Nephron progenitor cell (in vitro differentiated cells): ENCODE data around the gene HMGXB4.

ENCODE experiments used
- DNase-seq: peaks from one replicate; pipeline ENCODE4 v3.0.0; 2021
- H3K27ac Mint-ChIP-seq: 2 replicates; pipeline ENCODE4 v1.8.0; 2021; ENCODE audit warnings: mild to moderate bottlenecking, moderate library complexity, mixed read lengths
- H3K27me3 Mint-ChIP-seq: 2 replicates; pipeline ENCODE4 v1.8.0; 2021; ENCODE audit warnings: mild to moderate bottlenecking, low read depth, mixed read lengths; ENCODE audit not compliant: poor library complexity
- H3K36me3 Mint-ChIP-seq: 2 replicates; pipeline ENCODE4 v1.8.0; 2021; ENCODE audit warnings: low read depth, mixed read lengths
- H3K4me1 Mint-ChIP-seq: 2 replicates; pipeline ENCODE4 v1.8.0; 2021; ENCODE audit warnings: mixed read lengths
- H3K4me3 Mint-ChIP-seq: 2 replicates; pipeline ENCODE4 v1.8.0; 2021; ENCODE audit warnings: mild to moderate bottlenecking, moderate library complexity, mixed read lengths
- H3K9me3 Mint-ChIP-seq: 2 replicates; pipeline ENCODE4 v1.8.0; 2021; ENCODE audit warnings: mild to moderate bottlenecking, moderate library complexity, mixed read lengths
- CTCF ChIP-seq: fragments of 200-600 bp; sonication (generic); IDR thresholded peaks from 2 replicates; pipeline ENCODE4 v1.5.0; 2021; ENCODE audit warnings: antibody characterized with exemption

Gene HMGXB4

GRCh38 chr22:35250156-35250555, 7.1 kb upstream of the HMGXB4 start:
- H3K27me3 Mint-ChIP-seq: peaks cover 6% of the 10 kb centered on the region
- H3K4me1 Mint-ChIP-seq: peaks cover 5% of the 10 kb centered on the region

DNA sequence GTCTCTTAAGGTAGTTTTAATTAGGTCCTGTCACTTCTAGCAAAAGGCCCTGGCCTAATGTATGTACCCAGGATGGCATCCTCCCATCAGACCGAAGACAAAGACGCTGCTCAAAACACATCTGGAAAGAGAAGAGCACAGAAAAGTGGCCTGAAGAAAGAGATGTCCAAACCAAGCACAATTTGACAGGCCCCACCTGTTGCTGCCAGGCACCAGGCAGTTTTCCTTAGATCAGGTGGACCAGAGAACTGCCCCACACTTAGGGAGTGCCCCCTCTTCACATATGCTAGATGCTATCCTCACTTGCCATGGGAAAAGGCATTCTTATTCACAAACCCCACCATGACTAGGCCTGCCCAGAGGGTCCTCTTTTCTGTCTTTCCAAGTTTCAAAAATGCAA, 3.3 kb upstream of the HMGXB4 start:
- peaks cover 3% of the 10 kb centered on the region for H3K27me3 Mint-ChIP-seq
- peaks cover 12% of the 10 kb centered on the region for H3K36me3 Mint-ChIP-seq
- no peak overlapping the region for H3K27ac Mint-ChIP-seq
- no peak for TF ChIP-seq CTCF
- DNase-seq: no peak
- peaks cover 34% of the 10 kb centered on the region for H3K4me1 Mint-ChIP-seq
- no peaks in the 10 kb centered on the region for H3K9me3 Mint-ChIP-seq
- no peak overlapping the region for H3K4me3 Mint-ChIP-seq

More at GRCh38 chr22:35250156-35250555, 7.1 kb upstream of the HMGXB4 start:
- Mint-ChIP-seq H3K9me3 (peaks cover 11% of the 10 kb centered on the region), H3K27ac (no peak overlapping the region), H3K4me3 (no peak overlapping the region), H3K36me3 (peaks cover 11% of the 10 kb centered on the region)
- DNase-seq: no peak
- TF ChIP-seq CTCF: no peak

DNA sequence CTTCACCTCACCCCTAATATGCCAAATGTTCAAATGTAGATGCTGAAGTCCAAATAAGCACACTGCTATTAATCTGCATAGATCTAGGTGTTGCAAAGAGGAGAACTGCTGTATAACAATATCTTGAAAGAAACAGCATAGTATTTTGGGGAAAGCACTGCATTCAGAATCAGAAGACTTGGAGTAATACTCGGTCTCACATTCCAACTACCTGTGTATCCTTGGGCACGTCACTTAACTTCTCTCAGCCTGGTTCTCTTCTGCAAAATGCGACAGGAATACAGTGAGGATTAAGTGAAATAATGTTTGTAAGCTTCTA, 332 bp upstream of the HMGXB4 start:
- TF ChIP-seq CTCF: no peak
- no peaks in the 10 kb centered on the region for H3K27me3 Mint-ChIP-seq

GRCh38 chr22:35258191-35258988, 1.1 kb downstream of the HMGXB4 start:
- peaks cover 46% of the 10 kb centered on the region for H3K4me1 Mint-ChIP-seq
- TF ChIP-seq CTCF: no peak
- H3K9me3 Mint-ChIP-seq: no peaks in the 10 kb centered on the region
- peak overlapping the region; percentile 97 for H3K4me3 Mint-ChIP-seq
- no peaks in the 10 kb centered on the region for H3K27me3 Mint-ChIP-seq
- H3K36me3 Mint-ChIP-seq: peaks cover 44% of the 10 kb centered on the region
- H3K27ac Mint-ChIP-seq: peak overlapping the region; percentile 99
- DNase-seq: peak; percentile 49

More for the DNA sequence above, 332 bp upstream of the HMGXB4 start:
- Mint-ChIP-seq H3K9me3 (no peaks in the 10 kb centered on the region), H3K4me1 (peaks cover 46% of the 10 kb centered on the region), H3K27ac (peak overlapping the region; percentile 92), H3K36me3 (peaks cover 34% of the 10 kb centered on the region), H3K4me3 (peak overlapping the region; percentile 97)
- no peak for DNase-seq

DNA sequence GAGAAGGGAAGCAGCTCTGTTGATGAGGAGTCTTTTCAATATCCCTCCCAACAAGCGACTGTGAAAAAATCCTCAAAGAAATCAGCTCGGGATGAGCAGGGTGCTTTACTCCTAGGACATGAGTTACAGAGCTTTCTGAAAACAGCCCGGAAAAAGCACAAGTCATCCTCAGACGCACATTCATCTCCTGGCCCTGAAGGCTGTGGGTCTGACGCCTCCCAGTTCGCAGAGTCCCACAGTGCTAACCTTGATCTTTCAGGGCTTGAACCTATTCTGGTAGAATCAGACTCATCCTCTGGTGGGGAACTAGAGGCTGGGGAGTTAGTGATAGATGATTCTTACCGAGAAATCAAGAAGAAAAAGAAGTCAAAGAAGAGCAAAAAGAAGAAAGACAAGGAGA, 7.7 kb downstream of the HMGXB4 start:
- TF ChIP-seq CTCF: no peak
- Mint-ChIP-seq H3K4me3 (no peak overlapping the region), H3K36me3 (peaks cover 86% of the 10 kb centered on the region), H3K9me3 (peaks cover 5% of the 10 kb centered on the region), H3K27me3 (peaks cover 2% of the 10 kb centered on the region), H3K27ac (peak overlapping the region; percentile 94), H3K4me1 (peaks cover 13% of the 10 kb centered on the region)
- no peak for DNase-seq

GRCh38 chr22:35266277-35266676, 9.0 kb downstream of the HMGXB4 start:
- peaks cover 6% of the 10 kb centered on the region for H3K4me1 Mint-ChIP-seq
- H3K27me3 Mint-ChIP-seq: peaks cover 2% of the 10 kb centered on the region
- H3K4me3 Mint-ChIP-seq: no peak overlapping the region

More at GRCh38 chr22:35266277-35266676, 9.0 kb downstream of the HMGXB4 start:
- no peak for TF ChIP-seq CTCF
- H3K27ac Mint-ChIP-seq: no peak overlapping the region
- H3K36me3 Mint-ChIP-seq: peaks cover 92% of the 10 kb centered on the region
- peaks cover 5% of the 10 kb centered on the region for H3K9me3 Mint-ChIP-seq
- DNase-seq: no peak
